ENCODE measurements around the gene NRXN3.

Gene NRXN3

GRCh38 chr14:79528828-79529416 is 1358.7 kb downstream of the NRXN3 start:
- no peak for TF ChIP-seq Cebpa-rat (IDR thresholded peaks at IDR 0.05)
- Histone ChIP-seq H3K9ac (no peak overlapping the region), H3K4me2 (no peak overlapping the region), H3K27ac (no peak overlapping the region), H3K9me3 (replicated peaks in 1 of 11) (no peaks in the 10 kb centered on the region), H3K36me3 (no peaks in the 10 kb centered on the region), H3K4me3 (no peak overlapping the region), H4K20me1 (no peaks in the 10 kb centered on the region), H3K27me3 (no peaks in the 10 kb centered on the region), H3K4me1 (no peaks in the 10 kb centered on the region)

- no peak overlapping the region for H3K27ac ChIP-seq
- H3K9me3 ChIP-seq (replicated peaks in 1 of 11) = no peaks in the 10 kb centered on the region
- no peaks in the 10 kb centered on the region for H4K20me1 ChIP-seq
- H3K4me3 ChIP-seq = no peak overlapping the region
- no peaks in the 10 kb centered on the region for H3K36me3 ChIP-seq
- no peak for TF ChIP-seq Cebpa-rat (IDR thresholded peaks at IDR 0.05)
- H3K4me2 ChIP-seq = no peak overlapping the region
- H3K9ac ChIP-seq = no peak overlapping the region
- no peaks in the 10 kb centered on the region for H3K4me1 ChIP-seq
- H3K27me3 ChIP-seq = no peaks in the 10 kb centered on the region
These were observed 1360.4 kb downstream of the NRXN3 start for GRCh38 chr14:79530555-79530954.

GRCh38 chr14:79534703-79535353 is 1364.7 kb downstream of the NRXN3 start:
- Histone ChIP-seq H4K20me1 (no peaks in the 10 kb centered on the region), H3K4me3 (no peak overlapping the region), H3K4me1 (no peaks in the 10 kb centered on the region), H3K9ac (no peak overlapping the region), H3K27me3 (no peaks in the 10 kb centered on the region), H3K9me3 (replicated peaks in 1 of 11) (no peaks in the 10 kb centered on the region), H3K36me3 (no peaks in the 10 kb centered on the region), H3K27ac (no peak overlapping the region), H3K4me2 (no peak overlapping the region)
- TF ChIP-seq Cebpa-rat (IDR thresholded peaks at IDR 0.05) = no peak

- no peaks in the 10 kb centered on the region for H3K4me1 ChIP-seq
- no peaks in the 10 kb centered on the region for H4K20me1 ChIP-seq
- H3K9ac ChIP-seq = no peak overlapping the region
- H3K4me3 ChIP-seq = no peak overlapping the region
- H3K36me3 ChIP-seq = no peaks in the 10 kb centered on the region
- H3K9me3 ChIP-seq (replicated peaks in 1 of 11) = no peaks in the 10 kb centered on the region
- no peaks in the 10 kb centered on the region for H3K27me3 ChIP-seq
- no peak for TF ChIP-seq Cebpa-rat (IDR thresholded peaks at IDR 0.05)
- H3K27ac ChIP-seq = no peak overlapping the region
- no peak overlapping the region for H3K4me2 ChIP-seq
These were observed 1370.2 kb downstream of the NRXN3 start for GRCh38 chr14:79540394-79540793.

GRCh38 chr14:79542121-79542520 is 1371.9 kb downstream of the NRXN3 start:
- no peak for TF ChIP-seq Cebpa-rat (IDR thresholded peaks at IDR 0.05)
- H4K20me1 ChIP-seq = no peaks in the 10 kb centered on the region

GRCh38 chr14:79543348-79543747 is 1373.2 kb downstream of the NRXN3 start:
- H3K9ac ChIP-seq = no peak overlapping the region
- no peak overlapping the region for H3K4me3 ChIP-seq
- H3K27me3 ChIP-seq = no peaks in the 10 kb centered on the region
- no peaks in the 10 kb centered on the region for H3K9me3 ChIP-seq (replicated peaks in 1 of 11)
- H3K4me2 ChIP-seq = no peak overlapping the region
- no peaks in the 10 kb centered on the region for H3K4me1 ChIP-seq
- no peaks in the 10 kb centered on the region for H4K20me1 ChIP-seq
- H3K36me3 ChIP-seq = no peaks in the 10 kb centered on the region
- H3K27ac ChIP-seq = no peak overlapping the region
- no peak for TF ChIP-seq Cebpa-rat (IDR thresholded peaks at IDR 0.05)

More at GRCh38 chr14:79542121-79542520, 1371.9 kb downstream of the NRXN3 start:
- Histone ChIP-seq H3K36me3 (no peaks in the 10 kb centered on the region), H3K4me3 (no peak overlapping the region), H3K4me2 (no peak overlapping the region), H3K9me3 (replicated peaks in 1 of 11) (no peaks in the 10 kb centered on the region), H3K27me3 (no peaks in the 10 kb centered on the region), H3K27ac (no peak overlapping the region), H3K9ac (no peak overlapping the region), H3K4me1 (no peaks in the 10 kb centered on the region)

GRCh38 chr14:79543967-79544697 is 1374.0 kb downstream of the NRXN3 start:
- Histone ChIP-seq H3K9me3 (replicated peaks in 1 of 11) (no peaks in the 10 kb centered on the region), H4K20me1 (no peaks in the 10 kb centered on the region), H3K9ac (no peak overlapping the region), H3K36me3 (no peaks in the 10 kb centered on the region), H3K4me2 (no peak overlapping the region), H3K27ac (no peak overlapping the region), H3K4me1 (no peaks in the 10 kb centered on the region), H3K4me3 (no peak overlapping the region), H3K27me3 (no peaks in the 10 kb centered on the region)
- TF ChIP-seq Cebpa-rat (IDR thresholded peaks at IDR 0.05) = no peak

- Histone ChIP-seq H3K27ac (no peak overlapping the region), H3K27me3 (no peaks in the 10 kb centered on the region), H3K4me1 (no peaks in the 10 kb centered on the region), H3K4me2 (no peak overlapping the region), H3K36me3 (no peaks in the 10 kb centered on the region), H3K9me3 (replicated peaks in 1 of 11) (no peaks in the 10 kb centered on the region), H3K9ac (no peak overlapping the region), H4K20me1 (no peaks in the 10 kb centered on the region), H3K4me3 (no peak overlapping the region)
- no peak for TF ChIP-seq Cebpa-rat (IDR thresholded peaks at IDR 0.05)
These were observed 1374.5 kb downstream of the NRXN3 start for GRCh38 chr14:79544698-79545070.

- Histone ChIP-seq H3K4me1 (peaks cover 0 to 8% (median 0%) of the 10 kb centered on the region in 10 experiments; a peak in 2 of 20 replicates), H3K4me2 (no peak overlapping the region), H3K4me3 (no peak overlapping the region), H4K20me1 (no peaks in the 10 kb centered on the region), H3K9me3 (replicated peaks in 1 of 11) (no peaks in the 10 kb centered on the region), H3K36me3 (no peaks in the 10 kb centered on the region), H3K9ac (no peak overlapping the region), H3K27ac (no peak overlapping the region), H3K27me3 (no peaks in the 10 kb centered on the region)
- TF ChIP-seq Cebpa-rat (IDR thresholded peaks at IDR 0.05) = no peak
These were observed 1378.7 kb downstream of the NRXN3 start for GRCh38 chr14:79548836-79549235.

GRCh38 chr14:79549515-79549914 is 1379.3 kb downstream of the NRXN3 start:
- H4K20me1 ChIP-seq = no peaks in the 10 kb centered on the region
- H3K27me3 ChIP-seq = no peaks in the 10 kb centered on the region
- no peak overlapping the region for H3K4me3 ChIP-seq
- H3K4me1 ChIP-seq = peaks cover 0 to 8% (median 0%) of the 10 kb centered on the region in 10 experiments; a peak in 2 of 20 replicates
- no peaks in the 10 kb centered on the region for H3K36me3 ChIP-seq
- no peak overlapping the region for H3K4me2 ChIP-seq
- no peak overlapping the region for H3K9ac ChIP-seq
- TF ChIP-seq Cebpa-rat (IDR thresholded peaks at IDR 0.05) = no peak
- no peak overlapping the region for H3K27ac ChIP-seq
- no peaks in the 10 kb centered on the region for H3K9me3 ChIP-seq (replicated peaks in 1 of 11)

Measured in BLaER1 treated with 17β-estradiol and CSF1 and Interleukin-3, amounts not matched to agents 10 nM and 100 nM (cell line).